Measurements from ENCODE around the gene AMPD2. TPM values are rescaled to one million over a fixed set of nuclear protein-coding genes. Genes with fewer than 3 reads are reported as not detected.

AMPD2 gene
- 47.6 and 49.2 TPM in 2 replicates for total RNA-seq (2014; rRNA removed; shearing (Covaris generic))

DNA sequence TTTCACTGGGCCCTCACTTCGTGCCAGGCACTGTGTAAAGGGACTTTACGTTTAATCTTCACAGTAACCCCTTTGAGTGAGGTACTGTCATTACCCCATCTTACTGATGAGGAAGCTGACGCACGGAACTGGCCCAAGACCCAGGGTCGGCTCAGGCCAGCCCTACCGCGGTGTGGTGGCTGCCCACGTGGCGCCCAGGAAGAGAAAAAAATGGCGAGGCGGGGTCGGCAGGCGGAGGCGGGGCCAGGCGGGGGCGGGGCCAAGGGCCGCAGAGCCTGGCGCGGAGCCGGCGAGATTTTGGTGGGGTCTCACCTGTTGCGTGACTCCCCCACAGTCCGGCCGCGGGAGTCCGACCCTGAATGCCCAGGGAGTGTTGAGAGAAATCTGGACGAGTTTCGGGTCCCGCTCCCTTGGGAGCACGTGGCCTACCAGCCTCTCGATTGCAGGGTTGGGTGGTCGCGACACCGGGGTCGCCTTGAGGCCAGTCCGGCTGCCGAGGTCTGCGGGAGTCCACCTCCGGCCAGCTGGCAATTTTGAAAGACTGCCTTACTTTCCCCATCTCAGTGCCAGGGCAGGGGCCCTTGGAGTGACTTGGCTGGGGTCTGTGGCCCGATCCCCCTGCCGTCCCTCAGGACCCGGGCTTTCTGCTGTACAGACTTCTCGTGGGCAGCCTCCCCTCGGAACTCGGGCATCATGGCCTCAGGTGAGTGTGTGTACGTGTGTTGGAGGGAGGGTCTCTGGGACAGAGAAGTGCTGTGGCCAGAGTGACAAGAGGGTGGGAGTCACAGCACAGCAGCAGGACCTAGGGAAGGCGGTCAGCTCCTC lies at the start of gene AMPD2, which contains the start of gene GNAT2:
Gene AMPD2 (plus strand): TSS at position 262 of the 825 bp plus-strand sequence. CDS start 1,339 bp downstream, outside the sequence.
Gene GNAT2 (minus strand): TSS at position 41 of the 825 bp plus-strand sequence. CDS start 6,746 bp downstream, outside the sequence.
- no peaks in the 10 kb centered on the region for H3K27me3 ChIP-seq (replicated peaks)
- peaks cover 31% of the 10 kb centered on the region for H3K4me1 ChIP-seq (replicated peaks)
- DNase-seq (ENCODE audit: low read depth in 1 of 2, low spot score in 2 of 2) = peak; percentile 68 to 81
- H3K4me3 ChIP-seq = peak within 1 kb of the TSS; percentile 51
- peaks cover 3% of the 10 kb centered on the region; the same call in 1 of the 2 replicates for H3K36me3 ChIP-seq
- peak within 1 kb of the TSS; percentile 62 for H3K27ac ChIP-seq
- H3K9me3 ChIP-seq (replicated peaks) = no peaks in the 10 kb centered on the region

DNA sequence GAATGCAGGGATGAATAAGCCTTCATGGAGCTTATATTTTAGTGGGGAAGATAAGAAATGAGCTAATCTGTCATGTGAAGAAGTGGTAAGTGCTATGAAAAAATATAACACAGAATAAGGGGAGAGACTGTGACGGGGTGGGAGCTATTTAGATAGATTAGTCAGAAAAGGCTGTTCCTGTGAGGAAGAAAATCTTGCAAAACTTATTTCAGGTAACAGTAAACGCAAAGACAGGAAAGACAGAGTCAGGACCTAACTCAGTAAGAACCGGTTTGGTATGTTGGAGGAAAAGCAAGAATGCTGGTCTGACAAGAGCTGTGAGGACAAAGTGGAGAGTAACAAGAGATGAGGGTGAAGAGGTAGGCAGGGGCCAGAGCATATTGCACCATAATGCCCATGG lies 49.2 kb upstream of the AMPD2 start:
- H3K27me3 ChIP-seq (replicated peaks) = no peaks in the 10 kb centered on the region
- no peak overlapping the region for H3K27ac ChIP-seq
- H3K9me3 ChIP-seq (replicated peaks) = no peaks in the 10 kb centered on the region
- peaks cover 21% of the 10 kb centered on the region for H3K36me3 ChIP-seq
- no peak overlapping the region for H3K4me3 ChIP-seq
- DNase-seq (ENCODE audit: low read depth in 1 of 2, low spot score in 2 of 2) = no peak
- H3K4me1 ChIP-seq (replicated peaks) = peaks cover 15% of the 10 kb centered on the region

DNA sequence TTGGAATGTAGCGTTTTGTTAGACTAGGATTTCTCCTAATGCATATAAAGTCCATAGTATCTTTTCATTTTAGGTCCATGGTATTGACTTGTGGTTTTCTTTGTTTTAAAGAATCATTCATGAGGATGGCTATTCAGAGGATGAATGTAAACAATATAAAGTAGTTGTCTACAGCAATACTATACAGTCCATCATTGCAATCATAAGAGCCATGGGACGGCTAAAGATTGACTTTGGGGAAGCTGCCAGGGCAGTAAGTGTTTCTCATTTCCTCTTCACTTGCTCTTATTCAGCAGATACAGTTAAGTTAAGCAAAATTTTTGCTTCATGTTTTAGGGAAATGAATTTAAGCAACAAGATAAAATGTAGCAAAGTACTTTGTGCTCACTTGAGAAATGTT lies 45.9 kb upstream of the AMPD2 start:
- Histone ChIP-seq H3K4me3 (no peak overlapping the region), H3K27me3 (replicated peaks) (no peaks in the 10 kb centered on the region), H3K4me1 (replicated peaks) (peaks cover 15% of the 10 kb centered on the region), H3K27ac (no peak overlapping the region), H3K9me3 (replicated peaks) (no peaks in the 10 kb centered on the region), H3K36me3 (peaks cover 41% of the 10 kb centered on the region)
- DNase-seq (ENCODE audit: low read depth in 1 of 2, low spot score in 2 of 2) = no peak

GRCh38 chr1:109578947-109579443 lies 40.6 kb upstream of the AMPD2 start:
- DNase-seq (ENCODE audit: low read depth in 1 of 2, low spot score in 2 of 2) = no peak
- H3K4me3 ChIP-seq = no peak overlapping the region
- H3K36me3 ChIP-seq = peaks cover 70% of the 10 kb centered on the region
- H3K27ac ChIP-seq = no peak overlapping the region
- no peaks in the 10 kb centered on the region; the same call in 1 of the 2 replicates for H3K4me1 ChIP-seq (replicated peaks)
- no peaks in the 10 kb centered on the region for H3K9me3 ChIP-seq (replicated peaks)
- H3K27me3 ChIP-seq (replicated peaks) = no peaks in the 10 kb centered on the region

GRCh38 chr1:109579491-109579890 lies 40.1 kb upstream of the AMPD2 start:
- Histone ChIP-seq H3K36me3 (peaks cover 70% of the 10 kb centered on the region), H3K4me1 (replicated peaks) (no peaks in the 10 kb centered on the region), H3K27me3 (replicated peaks) (no peaks in the 10 kb centered on the region), H3K4me3 (no peak overlapping the region), H3K9me3 (replicated peaks) (no peaks in the 10 kb centered on the region), H3K27ac (no peak overlapping the region)
- DNase-seq (ENCODE audit: low read depth in 1 of 2, low spot score in 2 of 2) = no peak

GRCh38 chr1:109582021-109582420 lies 37.6 kb upstream of the AMPD2 start:
- no peak overlapping the region for H3K4me3 ChIP-seq
- peaks cover 81% of the 10 kb centered on the region for H3K36me3 ChIP-seq
- H3K27me3 ChIP-seq (replicated peaks) = no peaks in the 10 kb centered on the region
- no peak for DNase-seq (ENCODE audit: low read depth in 1 of 2, low spot score in 2 of 2)
- no peak overlapping the region for H3K27ac ChIP-seq
- no peaks in the 10 kb centered on the region for H3K4me1 ChIP-seq (replicated peaks)
- no peaks in the 10 kb centered on the region for H3K9me3 ChIP-seq (replicated peaks)

GRCh38 chr1:109584766-109585165 lies 34.9 kb upstream of the AMPD2 start:
- Histone ChIP-seq H3K4me1 (replicated peaks) (no peaks in the 10 kb centered on the region), H3K27ac (no peak overlapping the region), H3K9me3 (replicated peaks) (no peaks in the 10 kb centered on the region), H3K36me3 (peaks cover 87% of the 10 kb centered on the region), H3K4me3 (no peak overlapping the region), H3K27me3 (replicated peaks) (no peaks in the 10 kb centered on the region)
- no peak for DNase-seq (ENCODE audit: low read depth in 1 of 2, low spot score in 2 of 2)

GRCh38 chr1:109586055-109586454 lies 33.6 kb upstream of the AMPD2 start:
- no peak overlapping the region for H3K27ac ChIP-seq
- no peak overlapping the region for H3K4me3 ChIP-seq
- DNase-seq (ENCODE audit: low read depth in 1 of 2, low spot score in 2 of 2) = no peak
- H3K4me1 ChIP-seq (replicated peaks) = no peaks in the 10 kb centered on the region
- H3K9me3 ChIP-seq (replicated peaks) = no peaks in the 10 kb centered on the region
- no peaks in the 10 kb centered on the region for H3K27me3 ChIP-seq (replicated peaks)
- peaks cover 80% of the 10 kb centered on the region for H3K36me3 ChIP-seq

DNA sequence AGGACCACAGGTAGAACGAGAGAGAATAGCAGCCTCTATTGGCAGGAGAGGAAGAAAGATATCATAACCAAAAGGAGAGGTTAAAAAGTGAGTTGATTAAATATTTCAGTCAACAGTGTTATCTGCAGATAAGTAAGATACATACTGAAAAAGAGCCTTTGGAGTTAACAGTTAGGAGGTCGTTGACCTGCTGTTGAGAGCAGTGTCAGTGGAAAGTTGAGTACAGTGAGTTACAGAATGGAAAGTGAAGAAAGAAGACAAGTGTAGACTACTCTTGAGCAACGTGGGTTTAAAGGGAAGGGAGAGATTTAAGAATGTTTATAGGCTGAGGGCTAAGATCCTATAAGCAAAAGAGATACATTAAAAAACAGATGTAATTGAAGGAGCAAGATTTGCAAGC lies 30.5 kb upstream of the AMPD2 start:
- peaks cover 85% of the 10 kb centered on the region for H3K36me3 ChIP-seq
- no peaks in the 10 kb centered on the region for H3K4me1 ChIP-seq (replicated peaks)
- H3K27ac ChIP-seq = no peak overlapping the region
- H3K27me3 ChIP-seq (replicated peaks) = no peaks in the 10 kb centered on the region
- no peak for DNase-seq (ENCODE audit: low read depth in 1 of 2, low spot score in 2 of 2)
- no peak overlapping the region for H3K4me3 ChIP-seq
- H3K9me3 ChIP-seq (replicated peaks) = no peaks in the 10 kb centered on the region

DNA sequence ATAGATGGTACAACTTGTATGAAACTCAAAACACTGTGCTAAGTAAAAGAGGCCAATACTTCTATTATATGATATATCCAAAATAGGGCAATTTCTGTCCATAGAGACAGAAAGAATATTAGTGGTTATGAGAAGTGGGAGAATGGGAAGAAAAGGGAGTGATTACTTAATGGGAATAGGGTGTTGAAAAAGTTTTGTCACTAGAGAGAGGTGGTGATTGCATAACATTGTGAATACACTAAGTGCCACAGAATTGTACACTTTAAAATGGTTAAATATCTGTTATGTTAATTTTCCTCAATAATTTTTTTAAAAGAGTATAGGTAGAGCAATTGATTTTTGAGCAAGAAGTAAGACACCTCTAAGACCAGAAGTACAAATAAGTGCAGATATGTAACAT lies 30.0 kb upstream of the AMPD2 start:
- Histone ChIP-seq H3K27ac (no peak overlapping the region), H3K4me3 (no peak overlapping the region), H3K4me1 (replicated peaks) (no peaks in the 10 kb centered on the region), H3K27me3 (replicated peaks) (no peaks in the 10 kb centered on the region), H3K9me3 (replicated peaks) (no peaks in the 10 kb centered on the region), H3K36me3 (peaks cover 81% of the 10 kb centered on the region)
- DNase-seq (ENCODE audit: low read depth in 1 of 2, low spot score in 2 of 2) = no peak

DNA sequence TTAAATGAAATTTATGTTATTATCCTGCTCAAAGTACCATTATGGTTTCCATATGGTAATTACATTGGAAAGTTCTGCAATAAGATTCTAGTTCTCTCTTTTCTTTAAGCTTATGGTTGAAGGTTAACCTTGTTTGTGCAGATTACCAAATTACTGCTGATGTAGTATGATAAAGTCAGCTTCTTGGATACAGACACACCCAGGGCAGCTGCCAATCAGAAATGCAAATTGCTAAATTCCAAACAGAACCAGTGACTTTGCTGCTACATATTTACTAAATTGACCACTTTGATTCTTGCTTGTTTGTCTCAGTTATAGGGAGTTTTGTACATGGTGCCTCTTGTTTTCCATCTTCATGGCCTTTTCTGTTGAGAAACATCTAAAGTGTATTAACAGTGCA lies 26.7 kb upstream of the AMPD2 start:
- Histone ChIP-seq H3K4me1 (replicated peaks) (peaks cover 7% of the 10 kb centered on the region), H3K9me3 (replicated peaks) (no peaks in the 10 kb centered on the region), H3K4me3 (no peak overlapping the region), H3K27ac (no peak overlapping the region), H3K36me3 (peaks cover 66% of the 10 kb centered on the region), H3K27me3 (replicated peaks) (no peaks in the 10 kb centered on the region)
- no peak for DNase-seq (ENCODE audit: low read depth in 1 of 2, low spot score in 2 of 2)

DNA sequence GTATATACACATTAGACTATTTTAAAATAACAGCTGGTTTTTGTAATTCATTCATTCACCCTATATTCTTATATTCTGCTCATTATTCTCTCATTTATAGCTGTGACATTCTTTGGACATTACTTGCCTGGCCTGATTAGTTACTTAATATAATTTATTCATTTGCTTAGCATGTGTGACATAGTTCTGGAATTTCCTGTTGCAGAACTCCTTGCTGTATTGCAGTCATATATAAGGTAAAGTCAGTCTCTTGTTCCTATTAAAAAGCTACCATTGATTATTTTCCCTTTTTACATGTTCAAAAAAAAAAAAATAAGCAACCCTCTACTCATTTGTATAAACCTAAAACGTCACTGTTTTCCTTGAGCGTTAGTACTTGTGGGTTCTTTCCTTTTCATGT lies 24.1 kb upstream of the AMPD2 start:
- no peak for DNase-seq (ENCODE audit: low read depth in 1 of 2, low spot score in 2 of 2)
- Histone ChIP-seq H3K9me3 (replicated peaks) (no peaks in the 10 kb centered on the region), H3K4me3 (no peak overlapping the region), H3K36me3 (peaks cover 44% of the 10 kb centered on the region), H3K27me3 (replicated peaks) (no peaks in the 10 kb centered on the region), H3K27ac (no peak overlapping the region), H3K4me1 (replicated peaks) (peaks cover 10% of the 10 kb centered on the region)

GRCh38 chr1:109598156-109598555 lies 21.5 kb upstream of the AMPD2 start:
- Histone ChIP-seq H3K36me3 (peaks cover 28% of the 10 kb centered on the region), H3K27me3 (replicated peaks) (no peaks in the 10 kb centered on the region), H3K9me3 (replicated peaks) (no peaks in the 10 kb centered on the region), H3K4me3 (no peak overlapping the region), H3K27ac (no peak overlapping the region), H3K4me1 (replicated peaks) (peaks cover 10% of the 10 kb centered on the region)
- no peak for DNase-seq (ENCODE audit: low read depth in 1 of 2, low spot score in 2 of 2)

GRCh38 chr1:109598655-109599054 lies 21.0 kb upstream of the AMPD2 start:
- peak in 1 of 2 experiments; percentile 30 for DNase-seq (ENCODE audit: low read depth in 1 of 2, low spot score in 2 of 2)
- H3K27ac ChIP-seq = no peak overlapping the region
- peaks cover 10% of the 10 kb centered on the region for H3K4me1 ChIP-seq (replicated peaks)
- H3K36me3 ChIP-seq = peaks cover 23% of the 10 kb centered on the region
- no peak overlapping the region for H3K4me3 ChIP-seq
- H3K9me3 ChIP-seq (replicated peaks) = no peaks in the 10 kb centered on the region
- no peaks in the 10 kb centered on the region for H3K27me3 ChIP-seq (replicated peaks)
